GM19025 (cell line): ENCODE data around the gene CCSER2.
A peak's percentile ranks its signal among the peaks of the same experiment; 100 is the strongest.
"Not testable (repeated sequence)": the region's sequence is repeated elsewhere in the genome, so short reads cannot be mapped to it uniquely, and the experiment has no call there.

Experiments
- ATAC-seq: cut with Tn5 transposase; IDR thresholded peaks from one replicate; pipeline ENCODE4 v1.9.1; 2021; ENCODE audit warnings: mild to moderate bottlenecking, low read depth, moderate library complexity; ENCODE audit not compliant: unreplicated experiment

Gene CCSER2

GRCh38 chr10:84312816-84313215 is 15.6 kb upstream of the CCSER2 start:
- ATAC-seq = no peak

- no peak for ATAC-seq
Observed at GRCh38 chr10:84314275-84314674, 14.1 kb upstream of the CCSER2 start.

GRCh38 chr10:84317174-84317573 is 11.2 kb upstream of the CCSER2 start:
- no peak for ATAC-seq

- no peak for ATAC-seq
Observed at GRCh38 chr10:84321902-84322301, 6.5 kb upstream of the CCSER2 start.

GRCh38 chr10:84323566-84323965 is 4.8 kb upstream of the CCSER2 start:
- not testable (repeated sequence) for ATAC-seq

GRCh38 chr10:84326995-84327394 is 1.4 kb upstream of the CCSER2 start:
- ATAC-seq = not testable (repeated sequence)

- ATAC-seq = peak; percentile 4
Observed at GRCh38 chr10:84329196-84329611, 815 bp downstream of the CCSER2 start.

- ATAC-seq = peak; percentile 60
Observed at GRCh38 chr10:84329986-84330651, 1.7 kb downstream of the CCSER2 start.

- no peak for ATAC-seq
Observed at GRCh38 chr10:84331091-84331490, 2.7 kb downstream of the CCSER2 start.

GRCh38 chr10:84333864-84334451 is 5.6 kb downstream of the CCSER2 start:
- ATAC-seq = no peak

GRCh38 chr10:84334811-84335210 is 6.4 kb downstream of the CCSER2 start:
- no peak for ATAC-seq

GRCh38 chr10:84335516-84335915 is 7.1 kb downstream of the CCSER2 start:
- no peak for ATAC-seq

- no peak for ATAC-seq
Observed at GRCh38 chr10:84336406-84337090, 8.2 kb downstream of the CCSER2 start.

GRCh38 chr10:84337199-84337598 is 8.8 kb downstream of the CCSER2 start:
- no peak for ATAC-seq

GRCh38 chr10:84339025-84339424 is 10.6 kb downstream of the CCSER2 start:
- ATAC-seq = no peak

- ATAC-seq = no peak
Observed at GRCh38 chr10:84340187-84340586, 11.8 kb downstream of the CCSER2 start.

GRCh38 chr10:84340632-84341537 is 12.5 kb downstream of the CCSER2 start:
- no peak for ATAC-seq

- ATAC-seq = no peak
Observed at GRCh38 chr10:84341538-84341856, 13.1 kb downstream of the CCSER2 start.

GRCh38 chr10:84341983-84342382 is 13.6 kb downstream of the CCSER2 start:
- ATAC-seq = no peak

GRCh38 chr10:84342584-84342983 is 14.2 kb downstream of the CCSER2 start:
- ATAC-seq = no peak

GRCh38 chr10:84343831-84344230 is 15.4 kb downstream of the CCSER2 start:
- ATAC-seq = no peak
